Fibroblast of skin of right biceps (primary cell): ENCODE results near the gene SON.
"Not testable (repeated sequence)": the region's sequence is repeated elsewhere in the genome, so short reads cannot be mapped to it uniquely, and the experiment has no call there.

ENCODE experiments used
- DNase-seq: peaks from one replicate; pipeline ENCODE4 v3.0.0-alpha.2; 2013

The SON gene, protein sequence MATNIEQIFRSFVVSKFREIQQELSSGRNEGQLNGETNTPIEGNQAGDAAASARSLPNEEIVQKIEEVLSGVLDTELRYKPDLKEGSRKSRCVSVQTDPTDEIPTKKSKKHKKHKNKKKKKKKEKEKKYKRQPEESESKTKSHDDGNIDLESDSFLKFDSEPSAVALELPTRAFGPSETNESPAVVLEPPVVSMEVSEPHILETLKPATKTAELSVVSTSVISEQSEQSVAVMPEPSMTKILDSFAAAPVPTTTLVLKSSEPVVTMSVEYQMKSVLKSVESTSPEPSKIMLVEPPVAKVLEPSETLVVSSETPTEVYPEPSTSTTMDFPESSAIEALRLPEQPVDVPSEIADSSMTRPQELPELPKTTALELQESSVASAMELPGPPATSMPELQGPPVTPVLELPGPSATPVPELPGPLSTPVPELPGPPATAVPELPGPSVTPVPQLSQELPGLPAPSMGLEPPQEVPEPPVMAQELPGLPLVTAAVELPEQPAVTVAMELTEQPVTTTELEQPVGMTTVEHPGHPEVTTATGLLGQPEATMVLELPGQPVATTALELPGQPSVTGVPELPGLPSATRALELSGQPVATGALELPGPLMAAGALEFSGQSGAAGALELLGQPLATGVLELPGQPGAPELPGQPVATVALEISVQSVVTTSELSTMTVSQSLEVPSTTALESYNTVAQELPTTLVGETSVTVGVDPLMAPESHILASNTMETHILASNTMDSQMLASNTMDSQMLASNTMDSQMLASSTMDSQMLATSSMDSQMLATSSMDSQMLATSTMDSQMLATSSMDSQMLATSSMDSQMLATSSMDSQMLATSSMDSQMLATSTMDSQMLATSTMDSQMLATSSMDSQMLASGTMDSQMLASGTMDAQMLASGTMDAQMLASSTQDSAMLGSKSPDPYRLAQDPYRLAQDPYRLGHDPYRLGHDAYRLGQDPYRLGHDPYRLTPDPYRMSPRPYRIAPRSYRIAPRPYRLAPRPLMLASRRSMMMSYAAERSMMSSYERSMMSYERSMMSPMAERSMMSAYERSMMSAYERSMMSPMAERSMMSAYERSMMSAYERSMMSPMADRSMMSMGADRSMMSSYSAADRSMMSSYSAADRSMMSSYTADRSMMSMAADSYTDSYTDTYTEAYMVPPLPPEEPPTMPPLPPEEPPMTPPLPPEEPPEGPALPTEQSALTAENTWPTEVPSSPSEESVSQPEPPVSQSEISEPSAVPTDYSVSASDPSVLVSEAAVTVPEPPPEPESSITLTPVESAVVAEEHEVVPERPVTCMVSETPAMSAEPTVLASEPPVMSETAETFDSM (N-terminal part only)

GRCh38 chr21:33542640-33543504, at the start of gene SON:
Gene SON, plus strand, starts transcription at chr21:33543038. Its CDS starts 55 bp downstream, at chr21:33543093.
- DNase-seq: peak; percentile 99

DNA sequence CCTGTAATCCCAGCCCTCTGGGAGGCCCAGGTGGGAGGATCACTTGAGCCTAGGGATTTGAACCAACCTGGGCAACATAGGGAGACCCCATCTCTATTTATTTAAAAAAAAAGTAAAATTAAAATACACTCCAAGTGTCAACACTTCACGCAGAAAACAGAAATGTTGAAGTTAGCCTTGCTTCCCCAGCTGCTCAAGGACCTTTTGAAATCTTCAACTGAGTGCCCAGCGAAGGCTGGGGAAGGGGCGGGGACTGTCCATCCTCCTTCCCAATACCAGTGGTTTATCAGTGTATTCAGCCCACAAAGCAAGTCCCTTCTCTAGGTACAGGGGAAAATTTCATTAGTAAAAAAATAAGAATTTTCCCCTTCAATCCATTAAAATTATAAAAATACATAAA, 49.1 kb upstream of the SON start:
- no peak for DNase-seq

DNA sequence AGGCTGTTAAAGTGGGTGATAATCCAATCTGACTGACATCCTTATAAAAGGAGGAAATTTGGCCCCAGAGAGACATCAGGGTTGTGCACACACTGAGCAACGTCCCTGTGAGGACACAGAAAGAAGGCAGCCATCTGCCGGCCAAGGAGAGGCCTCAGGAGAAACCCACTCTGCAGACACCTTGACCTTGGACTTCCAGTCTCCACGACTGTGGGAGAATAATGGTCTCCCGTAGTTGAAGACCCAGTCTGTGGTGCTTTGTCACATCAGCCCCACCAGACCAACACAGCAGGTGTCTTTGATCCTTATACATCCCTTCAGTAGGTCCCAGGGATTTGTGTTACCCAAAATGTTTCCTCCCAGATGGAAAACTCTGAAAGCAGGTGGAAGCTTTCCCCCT, 47.1 kb upstream of the SON start:
- no peak for DNase-seq

- no peak for DNase-seq
These were observed 46.5 kb upstream of the SON start for GRCh38 chr21:33496345-33496744.

DNA sequence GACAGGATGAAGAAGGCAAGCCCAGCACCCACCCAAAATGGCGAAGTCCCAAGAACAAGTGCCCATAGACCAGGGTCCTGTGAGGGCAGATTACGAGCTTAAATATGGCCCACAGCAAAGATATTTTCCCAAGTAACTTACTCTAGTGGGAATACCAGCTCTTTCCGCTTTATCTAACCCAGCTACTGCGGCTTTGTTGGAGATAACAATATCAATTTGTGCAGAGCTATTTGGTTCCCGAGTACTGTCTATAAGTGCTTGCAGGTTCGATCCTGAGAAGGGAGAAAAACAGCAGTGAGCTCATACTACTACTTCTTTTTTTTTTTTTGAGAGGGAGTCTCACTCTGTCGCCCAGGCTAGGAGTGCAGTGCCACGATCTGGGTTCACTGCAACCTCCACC, 37.0 kb upstream of the SON start:
- DNase-seq: no peak

- DNase-seq: not testable (repeated sequence)
These were observed 35.8 kb upstream of the SON start for GRCh38 chr21:33507003-33507402.

DNA sequence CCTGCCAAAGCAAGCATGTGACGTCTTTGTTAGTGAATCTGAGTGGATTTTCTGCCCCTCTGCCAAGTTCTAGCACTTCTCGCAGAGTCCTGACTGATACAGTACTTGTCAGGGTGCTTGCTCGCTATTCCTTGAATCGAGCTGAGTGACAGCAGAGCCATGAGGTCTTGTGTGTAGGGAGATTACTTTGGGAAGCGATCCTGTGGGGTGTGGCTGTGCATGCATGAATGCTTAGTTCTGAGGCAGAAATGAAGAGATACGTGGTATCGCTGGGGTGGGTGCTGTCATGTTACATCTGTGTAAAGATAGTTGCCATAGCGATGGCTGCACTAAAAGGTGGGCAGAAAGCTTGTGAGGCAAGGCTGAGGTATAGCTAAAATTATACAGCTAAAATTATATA, 32.0 kb upstream of the SON start:
- DNase-seq: no peak

DNA sequence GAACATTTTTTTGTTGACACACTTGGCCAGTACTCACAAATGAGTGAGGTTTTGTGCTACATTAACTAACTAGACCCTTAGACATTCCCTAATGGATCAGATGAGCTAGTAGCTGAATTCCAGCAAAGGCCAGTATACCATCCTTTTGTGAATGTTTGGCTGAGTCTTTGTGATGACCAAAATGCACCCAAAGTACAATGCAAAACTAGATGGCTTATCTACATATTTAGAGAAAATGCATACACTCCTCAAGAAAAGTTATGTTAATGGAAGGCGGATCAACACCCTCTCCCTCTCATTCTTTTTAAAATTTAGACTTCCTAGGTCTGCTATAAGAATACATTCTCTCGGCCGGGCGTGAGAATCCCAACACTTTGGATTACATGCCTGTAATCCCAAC, 31.2 kb upstream of the SON start:
- no peak for DNase-seq

GRCh38 chr21:33512481-33512880, 30.4 kb upstream of the SON start:
- DNase-seq: no peak

DNA sequence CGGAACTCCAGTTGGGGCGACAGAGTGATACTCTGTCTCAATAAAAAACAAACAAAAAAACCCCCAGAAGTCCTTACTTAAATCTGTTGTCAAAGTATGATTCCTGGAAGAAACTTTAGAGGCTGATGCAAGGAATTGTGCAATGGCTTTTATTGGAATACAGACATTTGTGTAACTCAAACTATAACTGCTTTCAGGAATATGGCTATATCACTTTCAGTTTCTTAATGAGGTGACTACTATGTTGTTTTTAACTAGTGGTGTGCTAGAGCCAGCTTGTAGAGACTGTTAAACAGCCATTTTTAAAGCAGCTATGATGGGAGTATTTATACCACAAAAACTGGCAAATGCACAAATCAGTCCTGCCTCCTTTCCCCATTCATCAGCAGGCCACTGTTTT, 28.6 kb upstream of the SON start:
- no peak for DNase-seq

DNA sequence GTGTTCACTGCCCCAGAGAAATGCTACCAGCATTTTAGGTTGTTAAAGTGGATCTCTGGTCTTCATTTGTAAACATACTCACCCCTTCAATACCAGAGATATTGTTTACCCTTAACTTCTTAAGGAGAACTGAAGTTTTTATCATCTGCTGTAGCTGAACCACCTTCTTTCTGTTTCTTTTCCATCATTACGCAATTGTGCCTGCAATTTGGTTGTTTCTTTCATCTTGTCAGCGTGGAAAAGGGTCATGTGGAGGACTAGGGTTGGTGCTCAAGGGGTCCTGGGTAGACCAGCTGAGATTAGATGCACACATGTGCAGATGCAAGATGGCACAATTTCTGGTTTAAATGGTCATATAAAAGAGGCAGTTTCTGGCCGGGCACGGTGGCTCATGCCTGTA, 23.9 kb upstream of the SON start:
- no peak for DNase-seq

DNA sequence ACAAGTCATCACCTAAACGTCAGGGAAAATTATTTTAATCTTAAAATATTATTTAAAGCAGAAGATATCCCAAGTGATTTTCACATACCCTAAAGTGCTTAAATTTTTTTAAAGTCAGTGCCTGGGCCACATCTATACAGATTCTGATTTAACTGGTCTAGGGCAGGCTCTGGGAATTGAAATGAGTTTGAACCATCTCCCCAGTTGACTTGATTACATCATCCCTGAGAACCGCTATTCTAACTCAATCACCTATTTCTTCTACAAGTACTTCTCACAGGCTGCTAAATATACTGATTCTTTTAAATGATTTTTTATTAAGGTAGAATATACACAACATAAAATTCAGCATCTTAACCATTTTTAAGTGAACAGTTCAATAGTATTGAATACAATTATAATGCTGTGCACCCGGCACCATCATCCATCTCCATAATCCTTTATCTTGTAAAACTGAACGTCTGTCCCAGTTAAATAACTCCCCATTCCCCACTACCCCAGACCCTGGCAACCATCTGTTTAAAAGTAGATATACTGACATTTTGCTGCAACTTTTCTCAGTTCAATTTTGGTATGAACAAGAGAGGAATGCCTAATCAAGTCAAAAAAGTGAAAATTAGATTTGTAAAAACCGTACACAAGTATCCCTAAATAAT, 20.4 kb upstream of the SON start:
- DNase-seq: no peak

- no peak for DNase-seq
These were observed 19.9 kb upstream of the SON start for GRCh38 chr21:33522953-33523349.

DNA sequence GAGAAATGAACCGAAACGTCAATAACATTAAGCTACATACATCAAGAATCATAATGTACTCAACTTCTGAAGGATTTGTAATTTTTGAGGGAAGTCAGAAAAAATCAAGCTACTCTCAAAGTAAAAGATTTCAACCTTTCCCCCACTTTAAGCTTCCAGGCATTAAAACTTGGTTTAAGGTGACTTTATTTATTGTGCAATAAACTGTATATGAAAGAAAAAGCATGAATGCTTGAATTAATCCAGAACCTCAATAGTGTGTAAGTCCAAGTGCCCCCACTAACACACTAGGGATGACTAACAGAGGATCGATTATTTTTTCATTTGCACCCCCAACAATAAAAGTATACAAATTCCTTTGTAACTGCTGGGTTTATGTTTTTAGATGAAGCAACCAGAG, 11.8 kb upstream of the SON start:
- no peak for DNase-seq

- no peak for DNase-seq
These were observed 5.6 kb upstream of the SON start for GRCh38 chr21:33537212-33537611.

GRCh38 chr21:33539616-33540015, 3.2 kb upstream of the SON start:
- peak; percentile 59 for DNase-seq

DNA sequence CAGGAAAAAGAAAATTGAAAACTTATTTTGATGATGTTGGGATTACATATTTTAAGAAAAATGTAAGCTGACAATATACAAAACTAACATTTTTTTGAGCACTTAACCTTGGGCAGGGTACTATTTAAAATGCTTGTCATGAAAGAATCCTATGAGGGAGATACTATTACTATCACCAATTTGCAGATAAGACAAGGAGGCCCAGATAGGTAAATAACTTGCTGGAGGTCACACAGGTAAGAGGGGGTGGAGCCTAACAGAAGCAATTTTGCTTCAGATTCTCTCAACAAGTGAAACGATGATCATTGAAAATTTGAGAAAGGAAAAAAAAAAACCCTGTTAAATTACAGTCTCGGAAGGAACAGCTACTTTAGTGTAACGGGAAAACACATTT, 2.1 kb upstream of the SON start:
- DNase-seq: no peak

DNA sequence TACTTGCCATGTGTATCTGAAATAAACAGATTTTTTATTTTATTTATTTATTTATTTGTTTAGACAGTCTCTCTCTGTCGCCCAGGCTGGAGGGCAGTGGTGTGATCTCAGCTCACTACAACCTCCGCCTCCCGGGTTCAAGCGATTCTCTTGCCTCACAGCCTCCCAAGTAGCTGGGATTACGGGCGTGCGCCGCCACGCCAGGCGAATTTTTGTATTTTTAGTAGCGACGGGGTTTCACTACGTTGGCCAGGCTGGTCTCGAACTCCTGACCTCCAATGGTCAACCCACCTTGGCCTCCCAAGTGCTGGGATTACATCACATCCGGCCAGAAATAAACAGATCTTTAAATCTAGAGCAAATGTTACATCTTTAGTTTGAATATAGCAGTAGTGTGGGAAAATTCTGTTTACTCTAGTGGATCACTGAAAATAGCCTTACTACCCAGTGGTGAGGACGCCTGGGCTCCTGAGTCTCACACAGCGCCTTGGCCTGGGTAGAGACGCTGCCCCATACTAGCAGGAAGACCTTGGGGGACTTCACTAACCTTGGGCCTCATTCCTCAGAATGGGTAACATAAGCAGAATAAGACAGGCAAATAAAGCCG, 1.6 kb upstream of the SON start:
- peak; percentile 6 for DNase-seq

- peak; percentile 82 for DNase-seq
These were observed 840 bp upstream of the SON start, which contains the start of gene GART for GRCh38 chr21:33541756-33542639. Gene GART, minus strand, starts transcription at chr21:33542117. Its CDS starts 2,802 bp downstream, at chr21:33539315.
